Gastroesophageal sphincter (tissue), 4 donors: ENCODE measurements around the gene ECEL1. TPM values are rescaled to one million over a fixed set of nuclear protein-coding genes. Genes with fewer than 3 reads are reported as not detected.

ENCODE experiments used
- ATAC-seq: fragments of 150-250 bp; one replicate; pipeline ENCODE4 v1.9.1; 2016; ENCODE audit warnings: mild to moderate bottlenecking, moderate library complexity
- H3K27ac ChIP-seq, 4 donors: fragments of 200-600 bp; sonication (generic) in 3 of 4; 1 replicate in 3 of 4; 2 replicates in 1 of 4; pipeline ENCODE4 v1.5.1; 2016 to 2019
- H3K27me3 ChIP-seq: fragments of 200-600 bp; sonication (generic); one replicate; pipeline ENCODE4 v1.5.1; 2019
- H3K36me3 ChIP-seq, 2 donors: fragments of 200-600 bp; sonication (generic); one replicate each; pipeline ENCODE4 v1.5.1; 2019; ENCODE audit warnings: control low read depth in 1 of 2
- H3K4me1 ChIP-seq, 3 donors: fragments of 200-600 bp; sonication (generic); 1 replicate in 2 of 3; 2 replicates in 1 of 3; pipeline ENCODE4 v1.5.1; 2016 to 2019; ENCODE audit warnings: control low read depth in 2 of 3
- H3K4me3 ChIP-seq, 2 donors: fragments of 200-600 bp; sonication (generic); one replicate each; pipeline ENCODE4 v1.5.1; 2019; ENCODE audit warnings: mild to moderate bottlenecking in 1 of 2, moderate library complexity in 1 of 2
- H3K9me3 ChIP-seq, 3 donors: fragments of 200-600 bp; sonication (generic); one replicate each; pipeline ENCODE4 v1.5.1; 2017 to 2019; ENCODE audit warnings: control low read depth in 2 of 3
- CTCF ChIP-seq, 4 experiments: fragments of 200-600 bp in 2 of 4; fragments of 450-650 bp in 2 of 4; sonication (generic) in 1 of 4; IDR thresholded peaks; one replicate each; pipeline ENCODE4 v1.5.1; 2017 to 2019; ENCODE audit warnings: antibody characterized with exemption in 4 of 4, mild to moderate bottlenecking in 2 of 4, moderate library complexity in 2 of 4
- EP300 ChIP-seq: sonication (generic); formaldehyde crosslinking; IDR thresholded peaks from one replicate; pipeline ENCODE4 v1.6.1; 2017; ENCODE audit warnings: antibody characterized with exemption, mild to moderate bottlenecking
- POLR2A ChIP-seq, 2 donors: fragments of 450-650 bp; IDR thresholded peaks; one replicate each; pipeline ENCODE4 v1.6.1; 2017; ENCODE audit warnings: antibody characterized with exemption in 2 of 2, mild to moderate bottlenecking in 2 of 2, moderate library complexity in 1 of 2
- POLR2AphosphoS5 ChIP-seq: sonication (generic); formaldehyde crosslinking; IDR thresholded peaks from one replicate; pipeline ENCODE4 v1.6.1; 2017; ENCODE audit warnings: antibody characterized with exemption
- WGBS, 2 donors: methylation state at CpG; one replicate each; pipeline ENCODE4 v1.1.5; 2018; ENCODE audit warnings: low coverage in 1 of 2; 5-methylcytosine and 5-hydroxymethylcytosine counted together
- total RNA-seq, 4 donors: library from RNA; depleted of rRNA; stranded (reverse); fragments of >200 nt; gene quantifications; one replicate each; pipeline ENCODE4 v1.1.0, GENCODE V29; 2016

ECEL1 gene
- total RNA-seq, 4 donors from 2014 or later = 1.1 to 1.4 TPM; not detected in 2

GRCh38 chr2:232528746-232529460, 41.3 kb upstream of the ECEL1 start:
- H3K27me3 ChIP-seq = peaks cover 37% of the 10 kb centered on the region

GRCh38 chr2:232527905-232528470, 40.4 kb upstream of the ECEL1 start:
- Histone ChIP-seq H3K9me3 (no peaks in the 10 kb centered on the region), H3K27ac (no peak overlapping the region), H3K4me1 (peaks cover 0 to 29% (median 17%) of the 10 kb centered on the region in 3 donors), H3K27me3 (peaks cover 46% of the 10 kb centered on the region), H3K36me3 (no peaks in the 10 kb centered on the region), H3K4me3 (no peak overlapping the region)
- no peak for TF ChIP-seq POLR2AphosphoS5
- no peak for TF ChIP-seq CTCF (IDR thresholded peaks at IDR 0.05)
- no peak for TF ChIP-seq EP300
- TF ChIP-seq POLR2A (IDR thresholded peaks at IDR 0.05) = no peak
- no peak for ATAC-seq
- WGBS, 2 donors = 67 to 74% methylated on average over 1 to 6 of the region's 6 CpGs

More at GRCh38 chr2:232528746-232529460, 41.3 kb upstream of the ECEL1 start:
- ATAC-seq = no peak
- no peaks in the 10 kb centered on the region for H3K9me3 ChIP-seq
- H3K4me3 ChIP-seq = no peak overlapping the region
- H3K27ac ChIP-seq = no peak overlapping the region
- peaks cover 0 to 20% (median 9%) of the 10 kb centered on the region in 3 donors for H3K4me1 ChIP-seq
- TF ChIP-seq POLR2AphosphoS5 (no peak), CTCF (IDR thresholded peaks at IDR 0.05) (no peak), EP300 (no peak), POLR2A (IDR thresholded peaks at IDR 0.05) (no peak)
- 40 to 86% methylated on average over 1 of the region's 11 CpGs for WGBS, 2 donors
- no peaks in the 10 kb centered on the region for H3K36me3 ChIP-seq

GRCh38 chr2:232526372-232526941, 38.8 kb upstream of the ECEL1 start:
- no peak for TF ChIP-seq POLR2A (IDR thresholded peaks at IDR 0.05)
- TF ChIP-seq POLR2AphosphoS5 = no peak
- TF ChIP-seq CTCF (IDR thresholded peaks at IDR 0.05) = no peak
- TF ChIP-seq EP300 = no peak
- Histone ChIP-seq H3K27me3 (peaks cover 61% of the 10 kb centered on the region), H3K27ac (no peak overlapping the region), H3K9me3 (no peaks in the 10 kb centered on the region), H3K4me3 (no peak overlapping the region), H3K36me3 (no peaks in the 10 kb centered on the region), H3K4me1 (peaks cover 0 to 44% (median 25%) of the 10 kb centered on the region in 3 donors)
- no peak for ATAC-seq
- WGBS, 2 donors = 86% methylated on average over 1 of the region's 13 CpGs; no CpG with 5 or more reads in 1 of the 2 donors

- Histone ChIP-seq H3K27me3 (peaks cover 67% of the 10 kb centered on the region), H3K27ac (no peak within 1 kb of the TSS), H3K4me3 (no peak within 1 kb of the TSS), H3K9me3 (no peaks in the 10 kb centered on the region), H3K4me1 (peaks cover 0 to 44% (median 25%) of the 10 kb centered on the region in 3 donors), H3K36me3 (no peaks in the 10 kb centered on the region)
- 51% methylated on average over 2 of the region's 18 CpGs; no CpG with 5 or more reads in 1 of the 2 donors for WGBS, 2 donors
- ATAC-seq = no peak
- no peak for TF ChIP-seq EP300
- TF ChIP-seq CTCF (IDR thresholded peaks at IDR 0.05) = no peak
Measured at GRCh38 chr2:232525791-232526371, 38.2 kb upstream of the ECEL1 start, which contains the start of gene CHRND. Gene CHRND (plus strand): TSS chr2:232526160. CDS start chr2:232526216, 56 bp downstream.
